GM21737 (cell line): Measurements from ENCODE around the gene NDUFB2.
A peak's percentile ranks its signal among the peaks of the same experiment; 100 is the strongest.
"Not testable (repeated sequence)": the region's sequence is repeated elsewhere in the genome, so short reads cannot be mapped to it uniquely, and the experiment has no call there.

Experiments
- ATAC-seq: cut with Tn5 transposase; IDR thresholded peaks from one replicate; pipeline ENCODE4 v1.9.1; 2021; ENCODE audit warnings: mild to moderate bottlenecking, moderate library complexity; ENCODE audit not compliant: unreplicated experiment

NDUFB2 gene

GRCh38 chr7:140696680-140697446, at the start of gene NDUFB2:
NDUFB2 (plus strand) TSS chr7:140696708; CDS start chr7:140696745, 37 bp downstream.
- peak; percentile 77 for ATAC-seq

DNA sequence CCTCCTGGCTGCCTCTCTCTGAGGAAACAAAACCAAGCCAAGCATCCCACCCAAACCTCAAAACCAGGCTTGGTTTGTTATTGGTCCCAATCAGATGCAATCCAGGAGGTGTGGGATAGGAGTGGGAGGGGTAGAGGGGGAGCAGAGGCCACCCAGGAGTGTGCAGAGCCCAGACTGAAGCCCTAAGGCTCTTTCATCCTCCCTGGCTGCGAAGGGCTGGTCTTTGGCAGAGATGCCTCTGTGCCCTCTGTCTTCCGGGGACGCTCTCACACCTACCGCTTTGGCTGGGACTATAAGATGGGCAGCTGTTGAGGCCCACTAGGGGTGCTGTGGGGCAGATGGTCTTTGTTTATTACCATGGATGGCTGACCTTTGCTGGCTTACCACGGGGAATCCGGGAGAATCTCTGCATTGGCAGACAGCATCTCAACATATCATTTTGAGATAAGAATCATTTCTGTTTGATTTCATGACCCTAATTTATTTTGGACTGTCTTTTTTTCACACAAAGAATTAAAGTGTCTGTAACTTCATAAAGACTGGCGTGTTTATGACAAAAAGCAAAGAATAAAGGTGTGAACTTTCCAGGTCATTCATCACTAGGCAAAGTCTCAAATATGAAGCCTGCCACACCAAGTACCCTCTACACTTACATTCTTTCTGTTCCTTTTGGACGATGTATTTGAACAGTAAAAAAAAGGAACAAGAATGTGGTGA, 49.4 kb upstream of the NDUFB2 start:
- peak; percentile 87 for ATAC-seq

DNA sequence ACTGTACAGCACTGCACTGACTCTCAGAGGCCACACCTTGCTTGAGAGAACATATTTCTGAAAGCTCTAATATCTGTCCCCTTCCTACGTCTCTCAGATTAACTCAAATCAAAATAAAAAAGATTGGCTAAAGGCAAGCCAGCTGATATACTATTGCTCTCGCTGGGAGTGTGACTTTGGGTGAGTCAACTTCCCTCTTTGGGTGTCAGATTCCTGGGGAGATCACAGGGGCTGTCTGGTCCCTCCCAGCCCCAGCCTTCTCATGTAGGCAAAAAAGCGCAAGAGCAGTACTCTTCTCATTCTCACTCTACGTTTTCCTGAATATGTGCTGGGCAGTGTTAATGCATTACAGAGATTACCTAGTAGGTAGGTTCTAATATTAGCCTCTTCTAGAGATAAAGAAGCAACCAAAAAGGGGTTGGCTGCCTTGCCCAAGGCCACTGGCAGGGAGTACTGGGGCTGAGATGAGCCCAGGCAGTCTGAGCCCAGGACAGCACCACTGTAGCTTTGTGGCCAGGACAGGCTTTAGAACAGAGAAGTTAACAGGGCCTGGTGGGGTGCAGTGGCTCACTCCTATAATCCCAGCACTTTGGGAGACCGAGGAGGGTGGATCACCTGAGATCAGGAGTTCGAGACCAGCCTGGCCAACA, 46.8 kb upstream of the NDUFB2 start:
- ATAC-seq: no peak

- no peak for ATAC-seq
Observed at GRCh38 chr7:140650367-140650766, 46.1 kb upstream of the NDUFB2 start.

DNA sequence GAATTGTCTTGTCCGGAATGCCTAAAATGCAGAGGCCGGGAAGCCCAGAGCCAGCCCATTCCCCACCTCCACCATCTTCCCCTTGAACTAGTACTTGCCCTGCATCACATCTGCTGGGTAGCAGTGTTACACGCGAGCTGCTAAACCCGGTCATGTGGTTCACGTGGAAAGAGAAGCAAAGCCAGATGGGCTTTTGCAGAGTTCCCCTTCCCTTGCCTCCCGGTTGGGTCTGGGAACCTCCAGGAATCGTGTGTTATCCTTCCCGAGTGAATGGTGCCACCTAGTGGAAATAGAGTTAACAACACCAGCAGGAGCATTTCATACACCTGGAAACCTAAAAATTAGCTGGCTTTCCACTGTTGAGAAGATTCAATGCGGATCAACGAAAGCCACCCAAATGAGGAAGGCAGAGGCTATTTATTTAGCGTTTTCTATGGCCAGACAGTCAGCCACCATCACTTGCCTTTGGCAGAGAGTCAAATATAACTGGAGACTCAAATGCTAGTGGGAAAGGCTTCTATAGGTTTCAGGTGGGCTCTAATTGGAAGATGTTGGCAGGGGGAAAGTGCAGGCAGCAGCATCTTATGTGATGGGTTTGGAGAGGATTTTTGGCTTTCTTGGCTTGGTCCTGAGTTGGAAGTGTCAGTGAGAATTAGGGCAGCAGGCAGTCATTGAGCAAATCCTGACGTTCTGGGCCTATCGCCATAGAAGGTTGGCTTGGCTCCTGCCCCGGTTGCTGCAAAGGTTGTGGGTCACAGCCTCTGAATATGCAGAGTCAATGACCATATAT, 43.0 kb upstream of the NDUFB2 start:
- ATAC-seq: no peak

GRCh38 chr7:140654109-140654387, 42.5 kb upstream of the NDUFB2 start:
- no peak for ATAC-seq

DNA sequence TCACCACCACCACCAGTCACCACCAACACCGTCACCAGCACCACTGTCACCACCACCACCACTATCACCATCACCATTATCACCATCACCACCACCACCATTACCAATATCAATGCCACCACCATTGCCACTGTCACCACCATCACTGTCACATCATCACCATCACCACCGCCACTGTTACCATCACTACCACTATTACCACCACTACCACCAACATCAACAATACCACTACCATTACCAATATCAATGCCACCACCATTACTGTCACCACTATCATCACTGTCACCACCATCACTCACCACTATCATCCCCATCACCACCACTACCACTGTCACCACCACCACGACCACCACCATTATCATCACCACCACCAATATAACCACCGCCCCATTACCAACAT, 41.8 kb upstream of the NDUFB2 start:
- no peak for ATAC-seq

DNA sequence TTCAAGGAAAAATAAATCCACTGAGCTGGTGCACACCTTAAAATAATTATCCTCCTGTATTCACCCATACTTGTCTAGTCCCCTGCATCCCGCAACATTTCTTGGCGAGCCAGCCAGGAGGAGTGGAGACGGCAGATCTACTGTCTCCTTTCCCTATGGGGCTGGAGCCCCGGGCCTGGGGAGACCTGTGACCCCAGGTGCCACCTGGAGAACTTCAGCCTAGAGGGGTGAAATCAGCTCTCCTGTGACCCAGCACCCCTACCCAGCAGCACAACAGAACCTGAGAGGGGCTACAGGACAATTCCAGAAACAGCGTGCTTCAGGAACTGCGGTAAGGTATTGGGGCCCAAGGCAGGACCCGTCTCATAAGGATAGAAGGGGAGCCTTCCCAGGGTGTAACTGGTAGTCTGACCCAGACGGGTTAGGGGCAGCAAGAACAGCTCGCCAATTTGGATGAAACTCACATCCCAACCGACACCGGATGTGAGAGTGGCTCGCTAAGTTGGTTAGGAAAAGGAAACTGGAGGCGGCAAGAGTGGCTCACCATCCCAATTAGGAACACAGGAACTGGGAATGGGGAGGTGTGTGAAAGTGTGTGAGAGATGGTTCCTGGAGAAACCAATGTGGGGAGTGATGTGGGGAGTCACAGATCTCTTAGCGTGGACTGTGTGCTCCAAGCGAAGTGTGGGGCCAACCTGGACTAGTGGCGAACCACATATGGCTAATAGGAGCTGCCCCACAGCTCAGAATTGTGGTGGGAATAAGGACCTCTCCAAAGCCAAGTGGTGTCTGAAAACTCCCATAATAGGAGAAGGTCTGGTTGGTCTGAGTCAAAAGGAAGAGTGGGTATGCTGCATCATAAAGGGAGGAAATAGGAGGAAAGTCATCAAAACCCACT, 40.7 kb upstream of the NDUFB2 start:
- no peak for ATAC-seq

DNA sequence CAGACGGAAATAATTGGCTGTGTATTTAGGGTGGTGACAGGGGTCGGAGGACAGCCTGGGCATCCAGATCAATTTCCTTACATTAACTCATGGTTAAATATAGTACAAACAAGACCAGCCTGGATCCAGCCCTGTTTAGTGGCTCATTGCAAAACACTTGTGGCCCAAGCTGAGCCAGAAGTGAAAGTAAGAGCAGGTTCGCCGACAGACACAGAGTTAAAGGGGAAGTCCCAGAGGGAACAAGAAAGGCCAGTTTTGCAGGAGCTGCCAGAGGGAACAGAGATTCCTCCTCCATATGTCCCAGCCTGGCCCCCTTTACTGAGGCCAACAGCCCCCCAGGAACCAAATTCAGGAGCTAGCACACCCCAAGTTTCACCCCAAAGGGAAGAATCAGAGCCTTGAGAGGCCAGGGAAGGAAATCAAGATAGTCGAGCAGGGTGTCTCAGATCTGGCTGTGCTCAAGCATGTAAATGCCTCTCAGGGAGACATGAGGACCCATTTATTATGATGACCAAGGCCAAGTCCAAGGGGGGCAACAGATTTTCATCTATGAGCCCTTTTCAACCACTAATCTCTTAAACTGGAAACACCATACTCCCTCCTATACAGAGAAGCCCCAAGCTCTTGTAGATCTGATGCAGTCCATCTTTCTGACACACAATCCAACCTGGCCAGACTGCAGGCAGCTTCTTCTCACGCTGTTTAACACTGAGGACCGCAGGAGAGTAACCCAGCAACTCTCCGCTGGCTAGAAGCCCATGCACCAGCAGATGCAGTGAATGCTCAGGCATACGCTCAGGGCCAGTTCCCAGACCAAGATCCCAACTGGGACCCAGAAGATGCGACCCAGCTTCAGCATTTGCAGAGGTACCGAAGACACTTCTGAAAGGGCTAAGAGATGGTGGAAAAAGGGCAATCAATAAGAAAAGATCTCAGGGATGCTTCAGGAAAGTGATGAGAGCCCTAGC, 39.7 kb upstream of the NDUFB2 start:
- ATAC-seq: peak; percentile 95

GRCh38 chr7:140657891-140658290, 38.6 kb upstream of the NDUFB2 start:
- no peak for ATAC-seq

DNA sequence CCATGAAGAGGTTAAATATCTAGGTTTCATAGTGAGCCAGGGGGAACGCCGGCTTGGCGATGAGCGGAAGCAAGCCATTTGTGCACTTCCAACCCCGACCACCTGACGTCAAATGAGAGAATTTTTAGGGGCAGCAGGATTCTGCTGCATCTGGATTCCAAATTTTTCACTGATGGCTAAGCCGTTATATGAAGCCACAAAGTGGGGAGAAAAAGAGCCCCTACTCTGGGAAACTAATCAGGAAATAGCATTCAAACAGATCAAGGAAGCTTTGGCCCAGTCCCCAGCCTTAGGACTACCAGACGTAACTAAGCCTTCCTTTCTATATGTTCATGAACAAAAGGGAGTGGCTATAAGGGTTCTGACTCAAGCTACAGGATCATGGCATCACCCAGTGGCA, 36.7 kb upstream of the NDUFB2 start:
- ATAC-seq: no peak

DNA sequence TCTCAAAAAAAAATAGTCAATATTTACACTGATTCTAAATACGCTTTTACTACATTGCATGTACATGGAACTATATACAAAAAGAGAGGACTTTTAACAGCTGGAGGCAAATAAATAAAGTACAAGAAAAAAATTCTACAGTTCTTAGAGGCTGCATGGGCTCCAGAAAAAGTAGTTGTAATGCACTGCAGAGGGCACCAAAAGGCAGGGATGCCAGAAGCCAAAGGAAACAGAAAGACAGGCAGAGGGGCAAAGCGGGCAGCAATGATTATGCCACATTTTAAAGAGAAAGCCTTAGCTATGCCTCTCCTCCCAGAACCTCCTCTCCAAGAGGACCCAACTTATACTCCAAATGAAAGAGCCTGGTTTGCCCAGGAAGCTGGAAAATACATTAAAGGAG, 35.4 kb upstream of the NDUFB2 start:
- no peak for ATAC-seq

DNA sequence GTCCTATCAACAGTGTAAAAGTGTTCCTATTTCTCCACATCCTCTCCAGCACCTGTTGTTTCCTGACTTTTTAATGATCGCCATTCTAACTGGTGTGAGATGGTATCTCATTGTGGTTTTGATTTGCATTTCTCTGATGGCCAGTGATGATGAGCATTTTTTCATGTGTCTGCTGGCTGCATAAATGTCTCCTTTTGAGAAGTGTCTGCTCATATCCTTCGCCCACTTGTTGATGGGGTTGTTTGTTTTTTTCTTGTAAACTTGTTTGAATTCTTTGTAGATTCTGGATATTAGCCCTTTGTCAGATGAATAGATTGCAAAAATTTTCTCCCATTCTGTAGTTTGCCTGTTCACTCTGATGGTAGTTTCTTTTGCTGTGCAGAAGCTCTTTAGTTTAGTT, 33.6 kb upstream of the NDUFB2 start:
- not testable (repeated sequence) for ATAC-seq

- ATAC-seq: no peak
Observed at GRCh38 chr7:140667476-140667875, 29.0 kb upstream of the NDUFB2 start.

DNA sequence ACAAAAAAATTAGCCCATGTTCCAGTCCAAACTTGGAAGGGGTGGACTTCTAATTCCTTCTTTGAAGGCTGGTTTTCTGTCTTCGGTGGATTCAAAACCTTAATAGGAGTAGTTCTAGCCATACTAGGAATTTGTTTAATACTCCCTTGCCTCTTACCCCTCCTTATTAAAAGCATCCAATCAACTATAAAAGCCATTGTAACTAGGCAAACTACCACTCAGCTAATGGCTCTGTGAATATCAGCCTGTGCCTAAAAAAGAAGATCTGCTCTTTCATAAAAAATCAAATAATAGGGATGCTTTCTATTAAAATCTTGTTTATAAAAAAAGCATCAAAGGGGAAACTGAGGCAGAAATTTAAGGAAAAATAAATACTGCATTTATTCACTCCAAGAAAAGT, 27.9 kb upstream of the NDUFB2 start:
- no peak for ATAC-seq

DNA sequence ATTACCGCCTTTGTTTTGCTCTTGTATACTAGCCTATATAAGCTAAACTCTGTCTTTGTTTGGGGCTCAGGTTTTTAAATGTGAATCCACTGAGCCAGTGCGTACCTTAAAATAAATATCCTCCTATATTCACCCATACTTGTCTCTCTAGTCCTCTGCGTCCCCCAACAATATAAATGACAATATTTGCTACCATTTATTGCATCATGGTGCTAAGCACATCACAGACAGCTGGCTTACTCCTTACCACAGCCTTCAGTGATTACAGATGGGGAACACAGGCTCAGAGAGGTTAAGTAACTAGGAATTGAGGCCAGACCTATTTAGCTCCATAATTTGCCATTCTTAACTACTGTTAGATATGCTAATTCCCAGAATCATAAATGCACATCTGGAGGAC, 27.2 kb upstream of the NDUFB2 start:
- ATAC-seq: no peak

DNA sequence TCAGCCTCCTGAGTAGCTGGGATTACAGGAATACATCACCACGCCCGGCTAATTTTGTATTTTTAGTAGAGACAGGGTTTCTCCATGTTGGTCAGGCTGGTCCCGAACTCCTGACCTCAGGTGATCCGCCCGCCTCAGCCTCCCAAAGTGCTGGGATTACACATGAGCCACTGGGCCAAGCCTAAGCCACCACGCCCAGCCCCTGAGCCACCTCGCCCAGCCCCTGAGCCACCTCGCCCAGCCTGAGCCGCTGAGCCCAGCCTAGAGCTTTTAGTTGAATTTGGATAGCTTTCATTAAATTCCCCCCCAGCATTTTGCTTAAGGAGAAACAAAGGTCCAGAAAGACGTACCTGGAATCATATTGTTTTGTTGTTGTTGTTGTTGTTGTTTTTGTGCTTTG, 26.6 kb upstream of the NDUFB2 start:
- not testable (repeated sequence) for ATAC-seq

DNA sequence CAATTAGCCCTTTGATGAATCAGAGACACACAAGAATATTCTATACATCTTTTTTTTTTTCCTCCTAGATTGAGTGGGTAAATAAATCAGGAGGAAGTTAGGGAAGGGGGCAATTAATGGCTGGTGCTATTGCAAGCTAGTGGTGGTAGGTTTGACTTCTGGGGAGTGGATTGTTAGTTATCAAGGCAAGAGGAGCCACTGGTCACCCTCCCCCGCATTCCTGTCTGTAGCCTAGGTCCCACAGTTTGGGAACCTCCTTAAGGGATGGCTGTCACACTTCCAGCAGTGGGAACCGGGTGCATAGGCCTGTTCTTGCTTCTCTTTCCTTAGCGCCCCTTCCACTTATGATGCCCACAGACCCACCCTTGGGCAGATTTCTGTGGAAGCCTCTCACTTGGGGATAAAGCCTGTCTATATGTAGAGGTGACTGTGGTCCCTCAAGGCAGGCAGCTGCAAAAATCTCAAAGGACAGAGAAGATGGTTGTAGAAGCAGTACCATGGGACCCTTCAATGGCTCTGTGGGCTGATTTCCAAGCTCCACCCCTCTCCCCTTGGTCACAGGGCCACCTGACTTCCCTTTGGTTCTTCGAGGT, 26.1 kb upstream of the NDUFB2 start:
- no peak for ATAC-seq

DNA sequence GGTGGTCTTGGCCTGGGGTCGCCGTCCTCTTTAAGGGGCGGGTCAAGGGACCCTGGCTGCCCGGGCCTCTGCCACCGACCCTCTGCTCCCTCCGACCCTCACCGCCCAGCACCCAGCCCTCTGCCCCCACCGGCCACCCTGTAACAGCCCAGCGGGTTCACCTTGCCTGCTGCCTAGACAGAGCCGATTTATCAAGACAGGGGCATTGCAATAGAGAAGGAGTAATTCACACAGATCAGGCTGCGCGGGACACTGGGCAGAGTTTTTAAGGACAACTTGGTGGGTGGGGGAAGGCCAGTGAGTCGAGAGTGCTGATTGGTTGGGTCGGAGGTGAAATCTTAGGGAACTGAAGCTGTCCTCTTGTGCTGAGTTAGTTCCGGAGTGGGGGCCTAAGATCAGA, 24.5 kb upstream of the NDUFB2 start:
- ATAC-seq: no peak
